Heart left ventricle (tissue), 13 donors: ENCODE data around the gene SYNCRIP.

ENCODE experiments used
- CTCF ChIP-seq, 12 donors: fragments of 200-600 bp; sonication (generic) in 4 of 12; IDR thresholded peaks; one replicate each; pipeline versions ENCODE4 v1.5.0 to v1.8.0; 2018 to 2022; ENCODE audit warnings: antibody characterized with exemption in 12 of 12, mild to moderate bottlenecking in 5 of 12
- POLR2A ChIP-seq, 2 donors: fragments of 450-650 bp; IDR thresholded peaks; one replicate each; pipeline ENCODE4 v1.6.1; 2017; ENCODE audit warnings: antibody characterized with exemption in 2 of 2, mild to moderate bottlenecking in 2 of 2, moderate library complexity in 2 of 2
- donor health status: ischemic (EF 13 %, LVEDD 7.1; RV severe dilation, severe dysfunction).
- donor health status: DM: no; HTN: yes; CAD: no.
- donor health status: DM: no; HTN: no; CAD: no.
- donor health status: ischemic (EF 25% LVEDD 6.9; RV normal size, moderate dysfunction).
- donor health status: ischemic (EF 25% LVEDD 5.7; RV mildly dilated, moderate dysfunction).
- donor health status: ischemic (EF 35%, LVEDD 5.7; RV mildly dilated, moderate dysfunction).
- donor health status: nonischemic (EF 11% LVEDD 7.7; RV severe dilation, severe dysfunction).
- donor health status: DM: yes; HTN: yes; CAD: no.
- donor health status: PGD.
- donor health status: ischemic (EF 29% LVEDD 5.4; RV normal size, mild dysfunction).
- donor health status: nonischemic (EF 23%, LVEDD 6.1; RV moderate dilation, normal function).

GRCh38 chr6:85673198-85674139 lies 30.8 kb upstream of the SYNCRIP start:
- TF ChIP-seq POLR2A (IDR thresholded peaks at IDR 0.05) (no peak), CTCF (IDR thresholded peaks at IDR 0.05) (no peak)
